Measurements from ENCODE around the gene SLC25A12. TPM values are rescaled to one million over a fixed set of nuclear protein-coding genes. Genes with fewer than 3 reads are reported as not detected.

Gene SLC25A12
- total RNA-seq, 2 donors from 2014 or later: 11.0 to 15.5 TPM

DNA sequence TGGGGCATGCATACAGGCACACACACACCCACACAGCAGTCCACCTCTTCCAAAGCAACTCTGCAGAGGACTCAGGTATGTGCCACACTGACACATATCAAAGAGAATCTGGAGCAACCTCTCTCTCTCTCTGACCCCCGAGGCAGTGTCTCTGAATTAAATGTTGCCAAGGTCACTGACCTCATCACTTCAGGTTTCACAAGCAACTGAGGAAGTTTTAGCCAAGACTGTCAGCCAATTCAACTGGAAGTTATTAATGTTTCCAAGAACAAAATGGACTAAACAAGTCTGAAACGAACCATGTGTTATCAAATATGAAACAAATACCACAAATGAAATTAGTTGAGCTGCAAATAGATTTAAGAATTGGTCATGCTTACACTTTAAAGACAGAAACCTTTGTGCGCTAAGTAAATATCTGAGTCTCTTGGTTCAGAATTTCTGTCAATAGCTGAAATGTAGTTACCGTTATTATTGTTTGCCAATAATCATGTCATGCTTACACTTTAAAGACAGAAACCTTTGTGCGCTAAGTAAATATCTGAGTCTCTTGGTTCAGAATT lies 86.1 kb downstream of the SLC25A12 start:
- DNase-seq: no peak
- peaks cover 6% of the 10 kb centered on the region for H3K36me3 Mint-ChIP-seq (ENCODE audit: low read depth)
- no peaks in the 10 kb centered on the region for H3K9me3 ChIP-seq (ENCODE audit: control insufficient read depth, low read length, poor library complexity, severe bottlenecking)
- no peaks in the 10 kb centered on the region for H3K27me3 Mint-ChIP-seq
- no peak overlapping the region for H3K4me3 Mint-ChIP-seq
- H3K4me1 Mint-ChIP-seq: peaks cover 4% of the 10 kb centered on the region
- no peak overlapping the region for H3K27ac Mint-ChIP-seq
- ATAC-seq: no peak

DNA sequence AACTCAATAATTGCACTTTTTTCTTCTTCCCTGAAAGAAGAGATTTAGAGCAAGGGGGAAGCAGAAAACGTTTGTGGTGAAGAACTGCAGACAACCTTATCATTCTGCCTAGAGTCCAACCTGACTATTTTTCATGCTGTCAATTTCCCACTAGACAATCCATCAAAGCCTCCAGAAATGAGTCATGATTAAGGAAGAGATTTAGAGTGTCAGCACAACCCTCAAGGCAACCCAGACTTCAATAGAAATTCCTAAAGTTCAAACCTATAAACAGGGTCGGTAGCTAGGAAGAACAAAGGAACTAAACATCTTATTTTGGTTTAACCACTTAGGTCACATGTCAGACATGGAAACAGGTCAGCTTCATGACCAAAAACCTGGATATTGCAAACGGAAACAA lies 86.9 kb downstream of the SLC25A12 start:
- Mint-ChIP-seq H3K27ac (peak overlapping the region; percentile 51), H3K4me3 (no peak overlapping the region), H3K4me1 (peaks cover 4% of the 10 kb centered on the region), H3K36me3 (ENCODE audit: low read depth) (peaks cover 6% of the 10 kb centered on the region), H3K27me3 (no peaks in the 10 kb centered on the region)
- no peak for ATAC-seq
- no peak for DNase-seq
- H3K9me3 ChIP-seq (ENCODE audit: control insufficient read depth, low read length, poor library complexity, severe bottlenecking): no peaks in the 10 kb centered on the region

DNA sequence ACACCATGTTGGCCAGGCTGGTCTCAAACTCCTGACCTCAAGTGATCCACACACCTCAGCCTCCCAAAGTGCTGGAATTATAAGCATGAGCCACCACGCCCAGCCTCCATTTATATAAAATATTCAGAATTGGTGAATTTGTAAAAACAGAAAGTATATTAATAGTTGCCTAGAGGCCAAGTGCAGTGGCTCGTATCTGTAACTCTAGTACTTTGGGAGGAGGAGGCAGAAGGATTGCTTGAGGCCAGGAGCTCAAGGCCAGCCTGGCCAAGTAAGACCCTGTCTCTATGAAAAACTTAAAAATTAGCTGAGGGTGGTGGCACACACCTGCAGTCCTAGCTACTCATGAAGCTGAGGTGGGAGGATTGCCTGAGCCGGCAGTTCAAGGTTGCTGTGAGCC lies 89.6 kb downstream of the SLC25A12 start:
- no peak overlapping the region for H3K4me3 Mint-ChIP-seq
- no peak overlapping the region for H3K27ac Mint-ChIP-seq
- DNase-seq (no peak), ATAC-seq (no peak)
- no peaks in the 10 kb centered on the region for H3K4me1 Mint-ChIP-seq
- H3K36me3 Mint-ChIP-seq (ENCODE audit: low read depth): peaks cover 6% of the 10 kb centered on the region
- H3K27me3 Mint-ChIP-seq: no peaks in the 10 kb centered on the region
- no peaks in the 10 kb centered on the region for H3K9me3 ChIP-seq (ENCODE audit: control insufficient read depth, low read length, poor library complexity, severe bottlenecking)

DNA sequence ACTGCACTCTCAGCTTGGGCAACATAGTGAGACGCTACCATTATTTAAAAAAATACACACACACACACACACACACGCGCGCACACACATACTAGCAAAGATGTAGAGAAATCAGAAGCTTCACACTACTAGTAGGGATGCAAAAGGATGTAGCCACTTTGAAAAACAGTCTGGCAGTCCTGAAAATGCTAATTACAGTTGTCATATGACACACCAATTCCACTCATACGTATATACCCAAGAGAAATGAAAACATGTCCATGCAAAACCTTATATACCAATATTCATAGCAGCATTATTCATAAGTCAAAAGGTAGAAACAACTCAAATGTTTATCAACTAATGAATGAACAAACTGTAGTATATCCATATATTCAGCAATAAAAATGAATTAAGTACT lies 90.3 kb downstream of the SLC25A12 start:
- Mint-ChIP-seq H3K4me1 (no peaks in the 10 kb centered on the region), H3K27me3 (no peaks in the 10 kb centered on the region), H3K36me3 (ENCODE audit: low read depth) (peaks cover 8% of the 10 kb centered on the region), H3K4me3 (no peak overlapping the region), H3K27ac (no peak overlapping the region)
- DNase-seq: no peak
- no peak for ATAC-seq
- H3K9me3 ChIP-seq (ENCODE audit: control insufficient read depth, low read length, poor library complexity, severe bottlenecking): no peaks in the 10 kb centered on the region

DNA sequence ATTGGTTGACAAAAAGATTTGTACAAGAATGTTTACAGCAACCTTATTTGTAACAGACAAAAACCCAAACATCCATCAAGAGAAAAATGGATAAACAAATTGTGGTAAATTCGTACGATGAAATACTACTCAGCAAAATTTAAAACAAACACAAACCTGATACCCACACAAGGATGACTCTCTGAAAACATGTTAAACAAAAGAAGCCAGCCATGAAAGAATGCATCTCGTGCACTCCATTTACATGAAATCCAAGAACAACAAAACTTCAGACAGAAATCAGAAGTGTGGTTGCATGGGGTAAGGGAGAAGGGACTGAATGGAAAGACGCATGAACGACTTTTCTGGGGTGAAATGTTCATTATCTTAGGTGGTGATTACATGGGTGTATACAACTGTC lies 93.4 kb downstream of the SLC25A12 start:
- ATAC-seq (no peak), DNase-seq (no peak)
- no peaks in the 10 kb centered on the region for H3K9me3 ChIP-seq (ENCODE audit: control insufficient read depth, low read length, poor library complexity, severe bottlenecking)
- H3K27me3 Mint-ChIP-seq: no peaks in the 10 kb centered on the region
- no peak overlapping the region for H3K4me3 Mint-ChIP-seq
- H3K36me3 Mint-ChIP-seq (ENCODE audit: low read depth): peaks cover 8% of the 10 kb centered on the region
- peaks cover 2% of the 10 kb centered on the region for H3K4me1 Mint-ChIP-seq
- no peak overlapping the region for H3K27ac Mint-ChIP-seq

DNA sequence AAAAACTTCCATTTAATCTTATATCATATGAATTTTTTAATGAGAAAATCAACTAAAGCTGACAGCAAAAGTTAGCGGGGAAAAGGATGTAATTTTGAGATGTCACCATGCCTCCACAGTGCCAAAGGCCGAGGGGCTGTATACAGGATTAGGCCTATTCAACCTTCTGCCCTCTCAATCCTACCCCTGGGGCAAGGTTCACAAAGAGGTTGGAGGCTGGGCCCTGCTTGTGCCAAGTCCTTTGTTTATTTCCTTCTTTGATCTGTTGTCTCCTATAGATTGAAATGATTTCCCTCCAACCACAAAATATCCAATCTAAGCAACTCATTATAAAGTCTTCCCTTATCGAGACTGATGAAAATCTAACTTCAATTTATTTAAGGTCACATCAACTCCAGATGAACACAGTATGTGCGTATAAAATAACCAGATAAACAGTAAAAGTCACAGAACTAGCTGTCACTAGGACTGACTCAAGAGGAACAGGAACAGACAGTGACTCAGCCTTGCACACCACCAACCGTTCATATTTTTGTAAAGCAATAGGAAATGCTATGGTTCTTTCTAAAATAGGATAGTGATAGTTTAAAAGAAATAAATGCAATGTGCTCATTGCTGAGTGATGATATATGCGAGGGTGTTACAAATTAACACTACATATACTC lies 95.8 kb downstream of the SLC25A12 start:
- H3K4me3 Mint-ChIP-seq: no peak overlapping the region
- no peak for ATAC-seq

DNA sequence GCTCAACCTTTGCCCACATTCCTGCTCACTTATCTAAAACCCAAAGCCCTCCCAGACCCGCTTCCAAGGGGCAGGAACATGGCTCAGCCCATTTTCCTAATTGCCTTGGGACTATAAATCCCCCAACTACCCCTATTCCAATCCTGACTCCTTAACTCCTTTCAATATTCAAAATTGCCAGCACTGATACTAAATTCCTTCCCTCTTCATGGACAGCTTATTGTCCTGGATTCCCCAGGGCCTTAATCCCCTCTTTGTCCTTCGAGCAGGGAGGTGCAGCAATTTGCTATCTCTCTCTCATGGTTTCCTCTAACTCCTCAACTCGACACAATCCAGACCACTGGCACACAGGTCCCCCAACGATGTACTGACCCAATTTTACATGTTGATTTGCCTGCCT lies 99.1 kb downstream of the SLC25A12 start:
- ATAC-seq: no peak
- Mint-ChIP-seq H3K4me1 (peaks cover 9% of the 10 kb centered on the region), H3K27ac (peak overlapping the region; percentile 49), H3K4me3 (peak overlapping the region; percentile 62), H3K36me3 (ENCODE audit: low read depth) (peaks cover 9% of the 10 kb centered on the region), H3K27me3 (no peaks in the 10 kb centered on the region)
- no peak for DNase-seq
- H3K9me3 ChIP-seq (ENCODE audit: control insufficient read depth, low read length, poor library complexity, severe bottlenecking): no peaks in the 10 kb centered on the region

More for the DNA sequence above, 95.8 kb downstream of the SLC25A12 start:
- H3K27ac Mint-ChIP-seq: no peak overlapping the region
- H3K4me1 Mint-ChIP-seq: peaks cover 9% of the 10 kb centered on the region
- H3K36me3 Mint-ChIP-seq (ENCODE audit: low read depth): peaks cover 11% of the 10 kb centered on the region
- DNase-seq: no peak
- H3K9me3 ChIP-seq (ENCODE audit: control insufficient read depth, low read length, poor library complexity, severe bottlenecking): no peaks in the 10 kb centered on the region
- no peaks in the 10 kb centered on the region for H3K27me3 Mint-ChIP-seq

DNA sequence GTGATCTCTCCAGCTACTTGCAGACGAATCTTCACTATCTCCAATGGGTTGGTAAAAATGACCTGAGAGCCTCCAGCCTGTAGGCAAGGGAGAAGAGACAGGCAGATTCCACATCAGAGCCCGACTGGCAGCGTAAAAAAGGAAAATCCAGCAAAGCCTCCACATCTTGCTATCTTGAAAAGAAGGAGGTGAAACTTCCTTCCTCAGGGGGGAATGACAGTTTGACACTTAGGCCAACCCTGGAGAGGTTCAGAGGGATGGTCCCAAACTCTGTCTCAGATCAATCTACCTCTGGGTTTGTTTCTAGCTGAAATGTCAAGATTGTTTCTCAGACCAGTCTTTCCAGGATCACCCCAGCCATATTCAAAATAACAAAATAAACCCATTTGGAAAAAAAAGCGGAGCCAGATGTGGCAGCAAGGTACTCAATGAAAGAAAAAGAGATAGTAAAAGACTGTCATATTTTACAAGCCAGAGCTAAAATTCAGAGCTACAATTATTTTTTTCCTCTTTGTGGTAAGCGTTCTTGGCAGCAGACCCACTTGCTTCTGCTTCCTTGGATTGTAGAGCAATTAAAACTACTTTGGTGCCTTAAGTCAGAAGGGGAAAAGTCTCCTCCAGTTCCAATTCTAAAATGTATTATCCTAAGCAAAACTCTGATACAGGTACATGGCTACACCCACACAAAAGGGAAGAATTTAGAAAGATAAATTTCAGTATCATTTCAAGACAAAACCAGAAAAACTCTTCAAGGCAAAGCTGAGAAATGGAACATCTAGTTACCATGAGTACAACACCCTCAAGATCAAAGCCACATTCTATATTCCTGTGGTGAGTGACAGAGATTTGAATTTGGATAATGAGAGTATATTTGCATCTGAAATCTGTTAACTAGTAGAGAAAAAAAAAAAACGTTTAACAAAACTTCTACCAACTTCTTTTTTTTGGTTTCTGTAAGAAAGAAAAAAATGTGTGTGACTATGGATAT lies 100.1 kb downstream of the SLC25A12 start:
- DNase-seq: no peak
- no peaks in the 10 kb centered on the region for H3K9me3 ChIP-seq (ENCODE audit: control insufficient read depth, low read length, poor library complexity, severe bottlenecking)
- Mint-ChIP-seq H3K36me3 (ENCODE audit: low read depth) (peaks cover 6% of the 10 kb centered on the region), H3K4me1 (peaks cover 9% of the 10 kb centered on the region), H3K27ac (peak overlapping the region; percentile 72), H3K4me3 (no peak overlapping the region), H3K27me3 (no peaks in the 10 kb centered on the region)
- no peak for ATAC-seq

DNA sequence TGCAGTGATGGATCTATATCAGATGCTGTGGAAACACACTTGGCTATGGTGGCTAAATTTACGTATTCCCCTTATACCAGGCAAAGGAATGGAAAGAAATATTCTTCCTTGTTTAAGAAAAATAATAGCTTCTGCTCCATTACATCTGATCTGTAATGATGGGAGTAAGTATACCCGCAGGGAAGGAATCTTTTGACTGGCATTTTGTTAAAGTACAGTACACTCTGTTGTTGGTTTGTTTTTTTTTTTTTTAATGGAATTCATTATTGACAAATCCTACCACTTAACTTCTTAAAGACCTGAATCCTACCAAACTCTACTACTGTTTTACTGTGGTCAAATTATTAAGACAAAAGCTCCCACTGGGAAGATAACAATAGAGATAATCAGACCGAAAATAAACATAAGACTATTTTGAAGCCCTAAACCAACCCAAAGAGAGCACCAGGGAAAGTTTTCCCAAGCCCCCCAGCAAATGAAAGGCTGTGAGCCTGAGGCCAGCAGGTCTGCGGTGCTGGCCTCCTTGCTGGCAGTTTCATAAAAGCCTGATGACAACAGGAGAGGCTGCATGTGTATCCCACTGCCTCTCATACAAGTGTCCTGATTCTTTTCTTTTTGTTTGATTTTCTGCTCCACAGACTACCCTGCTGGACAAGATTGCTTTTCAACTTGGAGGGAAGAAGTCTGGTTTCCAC lies 101.0 kb downstream of the SLC25A12 start:
- Mint-ChIP-seq H3K4me1 (peaks cover 7% of the 10 kb centered on the region), H3K4me3 (no peak overlapping the region), H3K27ac (no peak overlapping the region), H3K36me3 (ENCODE audit: low read depth) (peaks cover 6% of the 10 kb centered on the region), H3K27me3 (no peaks in the 10 kb centered on the region)
- DNase-seq (no peak), ATAC-seq (no peak)
- H3K9me3 ChIP-seq (ENCODE audit: control insufficient read depth, low read length, poor library complexity, severe bottlenecking): no peaks in the 10 kb centered on the region

DNA sequence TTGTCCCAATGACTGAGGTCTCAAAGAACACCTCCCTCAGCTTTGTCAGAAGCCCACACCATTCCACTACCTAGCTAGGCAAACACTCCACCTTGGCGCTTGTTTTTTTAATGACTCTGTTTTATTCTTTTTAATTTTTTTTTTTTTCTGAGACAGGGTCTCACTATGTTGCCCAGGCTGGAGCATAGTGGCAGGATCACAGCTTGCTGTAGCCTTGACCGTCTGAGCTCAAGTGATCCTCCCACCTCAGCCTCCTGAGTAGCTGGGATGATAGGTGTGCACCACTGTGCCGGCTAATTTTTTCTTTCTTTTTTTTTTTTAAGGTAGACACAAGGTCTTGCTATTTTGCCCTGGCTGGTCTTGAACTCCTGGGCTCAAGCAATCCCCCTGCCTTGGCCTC lies 101.9 kb downstream of the SLC25A12 start:
- Mint-ChIP-seq H3K36me3 (ENCODE audit: low read depth) (peaks cover 9% of the 10 kb centered on the region), H3K4me1 (peaks cover 7% of the 10 kb centered on the region), H3K4me3 (no peak overlapping the region), H3K27ac (peak overlapping the region; percentile 39), H3K27me3 (no peaks in the 10 kb centered on the region)
- DNase-seq (no peak), ATAC-seq (no peak)
- no peaks in the 10 kb centered on the region for H3K9me3 ChIP-seq (ENCODE audit: control insufficient read depth, low read length, poor library complexity, severe bottlenecking)

DNA sequence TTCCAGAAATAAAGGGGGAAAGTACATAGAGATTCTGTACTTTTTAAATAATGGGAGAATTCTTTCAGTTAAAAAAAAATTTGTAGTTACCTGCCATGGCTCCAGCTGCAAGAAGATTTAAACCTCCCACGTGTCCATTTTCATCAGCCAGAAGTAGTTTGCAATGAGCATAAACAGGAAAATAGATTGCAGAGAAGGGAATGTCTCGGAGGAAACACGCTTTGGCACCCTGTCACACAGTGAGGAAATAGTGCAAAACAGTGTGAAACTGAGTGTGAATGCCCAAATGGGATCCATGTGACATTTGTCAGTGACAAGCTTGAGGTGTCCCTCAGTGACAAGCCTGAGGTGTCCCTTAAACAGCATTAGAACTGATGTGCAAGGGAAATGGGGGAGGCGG lies 102.7 kb downstream of the SLC25A12 start:
- no peaks in the 10 kb centered on the region for H3K9me3 ChIP-seq (ENCODE audit: control insufficient read depth, low read length, poor library complexity, severe bottlenecking)
- Mint-ChIP-seq H3K36me3 (ENCODE audit: low read depth) (peaks cover 9% of the 10 kb centered on the region), H3K27me3 (no peaks in the 10 kb centered on the region), H3K27ac (no peak overlapping the region), H3K4me1 (peaks cover 7% of the 10 kb centered on the region), H3K4me3 (no peak overlapping the region)
- no peak for DNase-seq
- no peak for ATAC-seq

DNA sequence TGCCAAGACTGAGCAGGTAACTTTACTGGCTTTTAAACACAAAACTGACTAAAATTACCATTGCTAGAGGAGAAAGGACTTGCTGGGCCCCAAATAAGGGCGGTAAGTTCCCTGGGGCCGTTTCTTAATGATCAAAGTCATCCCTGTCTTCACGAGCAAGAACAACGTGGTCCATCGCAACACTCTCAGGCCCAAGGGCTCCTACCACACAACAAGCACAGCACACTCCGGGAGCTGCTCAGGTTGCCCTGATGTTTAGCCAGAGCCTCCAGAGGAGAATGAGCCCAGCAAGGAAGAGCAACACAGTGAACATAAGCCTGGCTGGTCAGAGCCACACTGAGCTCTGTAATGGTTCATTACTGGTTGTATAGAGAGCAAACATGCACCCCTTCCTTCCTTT lies 104.1 kb downstream of the SLC25A12 start:
- Mint-ChIP-seq H3K4me3 (no peak overlapping the region), H3K27ac (no peak overlapping the region), H3K27me3 (no peaks in the 10 kb centered on the region), H3K4me1 (peaks cover 3% of the 10 kb centered on the region), H3K36me3 (ENCODE audit: low read depth) (peaks cover 9% of the 10 kb centered on the region)
- DNase-seq (no peak), ATAC-seq (no peak)
- no peaks in the 10 kb centered on the region for H3K9me3 ChIP-seq (ENCODE audit: control insufficient read depth, low read length, poor library complexity, severe bottlenecking)

All from T-helper 17 cell (primary cell).